HepG2 (cell line): ENCODE data around the gene GAS2. TPM values are rescaled to one million over a fixed set of nuclear protein-coding genes. Genes with fewer than 3 reads are reported as not detected.

Source experiments
- ARID4A ChIP-seq: sonication (generic); formaldehyde crosslinking; IDR thresholded peaks from 2 replicates; pipeline ENCODE4 v1.5.0; 2020; ENCODE audit warnings: mild to moderate bottlenecking, missing genetic modification reagents, borderline replicate concordance
- EEA1 ChIP-seq: sonication (generic); formaldehyde crosslinking; IDR thresholded peaks from 2 replicates; pipeline ENCODE4 v1.5.1; 2020; ENCODE audit warnings: mild to moderate bottlenecking, missing genetic modification reagents, borderline replicate concordance
- GATA4 ChIP-seq: sonication (generic); IDR thresholded peaks from 2 replicates; pipeline ENCODE4 v1.6.1; 2016; ENCODE audit warnings: antibody characterized with exemption, low read depth, borderline replicate concordance
- HMG20B ChIP-seq: conservative IDR thresholded peaks from 2 replicates; pipeline ENCODE4 v1.6.1; 2016; ENCODE audit warnings: missing genetic modification reagents, missing compliant biosample characterization
- MED1 ChIP-seq: sonication (generic); formaldehyde crosslinking; IDR thresholded peaks from 2 replicates; pipeline ENCODE4 v1.4.0; 2020; ENCODE audit warnings: missing genetic modification reagents
- NBN ChIP-seq: fragments of 450-650 bp; conservative IDR thresholded peaks from 2 replicates; pipeline ENCODE4 v1.6.1; 2017
- POLR2AphosphoS2 ChIP-seq: IDR thresholded peaks from 2 replicates; pipeline ENCODE4 v1.6.1; 2011; ENCODE audit warnings: low read depth, low read length, improper control_type of control experiment
- RFX3 ChIP-seq: IDR thresholded peaks from 2 replicates; pipeline ENCODE4 v1.6.1; 2016; ENCODE audit warnings: missing biosample characterization, missing genetic modification reagents
- SOX6 ChIP-seq, 2 experiments: fragments of 450-650 bp in 1 of 2; sonication (generic) in 1 of 2; formaldehyde crosslinking in 1 of 2; IDR thresholded peaks; 2 replicates each; pipeline versions ENCODE4 v1.4.0 to v1.6.1; 2017 to 2020; ENCODE audit warnings: antibody characterized with exemption in 1 of 2, mild to moderate bottlenecking in 1 of 2, missing genetic modification reagents in 1 of 2
- SP5 ChIP-seq: IDR thresholded peaks from 2 replicates; pipeline ENCODE4 v1.6.1; 2016; ENCODE audit warnings: low read depth, borderline replicate concordance
- ZBTB14 ChIP-seq: sonication (generic); formaldehyde crosslinking; IDR thresholded peaks from 2 replicates; pipeline ENCODE4 v1.4.0; 2020; ENCODE audit warnings: missing genetic modification reagents
- ZNF326 ChIP-seq: sonication (generic); formaldehyde crosslinking; IDR thresholded peaks from 2 replicates; pipeline ENCODE4 v1.4.0; 2020; ENCODE audit warnings: missing genetic modification reagents, borderline replicate concordance
- ZNF550 ChIP-seq: sonication (generic); formaldehyde crosslinking; IDR thresholded peaks from 2 replicates; pipeline ENCODE4 v1.4.0; 2020; ENCODE audit warnings: mild to moderate bottlenecking, missing genetic modification reagents, borderline replicate concordance
- polyA plus RNA-seq, 8 experiments: library from polyadenylated mRNA; depleted of rRNA in 3 of 8; stranded (reverse) in 7 of 8; unstranded in 1 of 8; fragments of >200 nt; fragmentation: Illumina TruSeq in 4 of 8; extraction: Trizol in 4 of 8; gene quantifications; 2 replicates each; pipeline versions ENCODE4 v1.2.1 to v1.2.3, GENCODE V29; 2011 to 2016; ENCODE audit warnings: low read depth in 4 of 8, missing spikeins in 1 of 8, mixed read lengths in 1 of 8; ENCODE audit not compliant: insufficient read depth in 1 of 8
- total RNA-seq, 5 experiments: library from RNA; depleted of rRNA; stranded (reverse); fragments of >200 nt; fragmentation: Illumina TruSeq; extraction: Trizol; gene quantifications; 2 replicates each; pipeline ENCODE4 v1.2.3, GENCODE V29; 2016; ENCODE audit warnings: low read depth in 1 of 5
- TF ChIP-seq, protein P1 (sequence below): sonication (generic); formaldehyde crosslinking; IDR thresholded peaks from 2 replicates; pipeline ENCODE4 v1.4.0; 2020; ENCODE audit warnings: missing genetic modification reagents
- TF ChIP-seq, protein P2 (sequence below): sonication (generic); formaldehyde crosslinking; IDR thresholded peaks from 2 replicates; pipeline ENCODE4 v1.9.0; 2022; ENCODE audit warnings: low read depth, missing genetic modification reagents
- TF ChIP-seq, protein P3 (sequence below): sonication (generic); formaldehyde crosslinking; IDR thresholded peaks from 2 replicates; pipeline ENCODE4 v1.9.0; 2021; ENCODE audit warnings: missing genetic modification reagents, borderline replicate concordance

GAS2 gene
- total and polyA plus RNA-seq, 2 of the 13 experiments (the other 11 are each of a cell fraction or from before 2014, with no cell fraction given), result 26.0 to 85.1 TPM

DNA sequence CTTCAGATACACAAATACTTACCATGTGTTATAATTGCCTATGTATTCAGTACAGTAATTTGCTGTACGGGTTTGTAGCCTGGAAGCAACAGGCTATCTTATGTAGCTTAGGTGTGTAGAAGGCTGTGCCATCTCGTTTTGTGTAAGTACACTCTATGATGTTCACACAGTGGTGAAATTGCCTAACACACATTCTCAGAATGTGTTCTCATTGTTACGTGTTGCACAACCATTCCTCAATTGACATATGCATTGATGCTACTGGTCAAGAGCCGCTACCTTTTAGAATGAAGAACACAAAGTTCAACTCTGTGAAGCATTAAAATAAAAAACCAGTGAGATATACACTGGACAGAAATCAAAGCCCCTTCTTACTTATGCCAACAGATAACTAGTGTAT is 136.4 kb downstream of the GAS2 start (continued):
- TF ChIP-seq, protein P1, sequence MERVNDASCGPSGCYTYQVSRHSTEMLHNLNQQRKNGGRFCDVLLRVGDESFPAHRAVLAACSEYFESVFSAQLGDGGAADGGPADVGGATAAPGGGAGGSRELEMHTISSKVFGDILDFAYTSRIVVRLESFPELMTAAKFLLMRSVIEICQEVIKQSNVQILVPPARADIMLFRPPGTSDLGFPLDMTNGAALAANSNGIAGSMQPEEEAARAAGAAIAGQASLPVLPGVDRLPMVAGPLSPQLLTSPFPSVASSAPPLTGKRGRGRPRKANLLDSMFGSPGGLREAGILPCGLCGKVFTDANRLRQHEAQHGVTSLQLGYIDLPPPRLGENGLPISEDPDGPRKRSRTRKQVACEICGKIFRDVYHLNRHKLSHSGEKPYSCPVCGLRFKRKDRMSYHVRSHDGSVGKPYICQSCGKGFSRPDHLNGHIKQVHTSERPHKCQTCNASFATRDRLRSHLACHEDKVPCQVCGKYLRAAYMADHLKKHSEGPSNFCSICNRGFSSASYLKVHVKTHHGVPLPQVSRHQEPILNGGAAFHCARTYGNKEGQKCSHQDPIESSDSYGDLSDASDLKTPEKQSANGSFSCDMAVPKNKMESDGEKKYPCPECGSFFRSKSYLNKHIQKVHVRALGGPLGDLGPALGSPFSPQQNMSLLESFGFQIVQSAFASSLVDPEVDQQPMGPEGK (CRISPR knock-in tag), result no peak
- TF ChIP-seq, protein P2, sequence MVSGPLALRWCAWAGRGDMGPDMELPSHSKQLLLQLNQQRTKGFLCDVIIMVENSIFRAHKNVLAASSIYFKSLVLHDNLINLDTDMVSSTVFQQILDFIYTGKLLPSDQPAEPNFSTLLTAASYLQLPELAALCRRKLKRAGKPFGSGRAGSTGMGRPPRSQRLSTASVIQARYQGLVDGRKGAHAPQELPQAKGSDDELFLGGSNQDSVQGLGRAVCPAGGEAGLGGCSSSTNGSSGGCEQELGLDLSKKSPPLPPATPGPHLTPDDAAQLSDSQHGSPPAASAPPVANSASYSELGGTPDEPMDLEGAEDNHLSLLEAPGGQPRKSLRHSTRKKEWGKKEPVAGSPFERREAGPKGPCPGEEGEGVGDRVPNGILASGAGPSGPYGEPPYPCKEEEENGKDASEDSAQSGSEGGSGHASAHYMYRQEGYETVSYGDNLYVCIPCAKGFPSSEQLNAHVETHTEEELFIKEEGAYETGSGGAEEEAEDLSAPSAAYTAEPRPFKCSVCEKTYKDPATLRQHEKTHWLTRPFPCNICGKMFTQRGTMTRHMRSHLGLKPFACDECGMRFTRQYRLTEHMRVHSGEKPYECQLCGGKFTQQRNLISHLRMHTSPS, result no peak
- no peak for TF ChIP-seq ZNF326
- no peak for TF ChIP-seq HMG20B (CRISPR knock-in tag)
- no peak for TF ChIP-seq SOX6 (IDR thresholded peaks at IDR 0.05)
- TF ChIP-seq SOX6 (CRISPR knock-in tag; IDR thresholded peaks at IDR 0.05), result peak; percentile 76
- TF ChIP-seq EEA1 (CRISPR knock-in tag), result no peak
- TF ChIP-seq, protein P3, sequence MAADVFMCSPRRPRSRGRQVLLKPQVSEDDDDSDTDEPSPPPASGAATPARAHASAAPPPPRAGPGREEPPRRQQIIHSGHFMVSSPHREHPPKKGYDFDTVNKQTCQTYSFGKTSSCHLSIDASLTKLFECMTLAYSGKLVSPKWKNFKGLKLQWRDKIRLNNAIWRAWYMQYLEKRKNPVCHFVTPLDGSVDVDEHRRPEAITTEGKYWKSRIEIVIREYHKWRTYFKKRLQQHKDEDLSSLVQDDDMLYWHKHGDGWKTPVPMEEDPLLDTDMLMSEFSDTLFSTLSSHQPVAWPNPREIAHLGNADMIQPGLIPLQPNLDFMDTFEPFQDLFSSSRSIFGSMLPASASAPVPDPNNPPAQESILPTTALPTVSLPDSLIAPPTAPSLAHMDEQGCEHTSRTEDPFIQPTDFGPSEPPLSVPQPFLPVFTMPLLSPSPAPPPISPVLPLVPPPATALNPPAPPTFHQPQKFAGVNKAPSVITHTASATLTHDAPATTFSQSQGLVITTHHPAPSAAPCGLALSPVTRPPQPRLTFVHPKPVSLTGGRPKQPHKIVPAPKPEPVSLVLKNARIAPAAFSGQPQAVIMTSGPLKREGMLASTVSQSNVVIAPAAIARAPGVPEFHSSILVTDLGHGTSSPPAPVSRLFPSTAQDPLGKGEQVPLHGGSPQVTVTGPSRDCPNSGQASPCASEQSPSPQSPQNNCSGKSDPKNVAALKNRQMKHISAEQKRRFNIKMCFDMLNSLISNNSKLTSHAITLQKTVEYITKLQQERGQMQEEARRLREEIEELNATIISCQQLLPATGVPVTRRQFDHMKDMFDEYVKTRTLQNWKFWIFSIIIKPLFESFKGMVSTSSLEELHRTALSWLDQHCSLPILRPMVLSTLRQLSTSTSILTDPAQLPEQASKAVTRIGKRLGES (CRISPR knock-in tag), result no peak
- no peak for TF ChIP-seq ZNF550
- no peak for TF ChIP-seq ZBTB14
- TF ChIP-seq MED1 (CRISPR knock-in tag), result no peak
- no peak for TF ChIP-seq RFX3 (CRISPR knock-in tag)
- no peak for TF ChIP-seq NBN
- TF ChIP-seq SP5 (CRISPR knock-in tag), result no peak
- TF ChIP-seq GATA4, result no peak
- TF ChIP-seq POLR2AphosphoS2, result no peak
- no peak for TF ChIP-seq ARID4A (CRISPR knock-in tag)
